GM23248 (cell line): Measurements from ENCODE around the gene KL. TPM values are rescaled to one million over a fixed set of nuclear protein-coding genes. Genes with fewer than 3 reads are reported as not detected.

ENCODE experiments used
- DNase-seq: peaks from one replicate; pipeline ENCODE4 v3.0.0-alpha.2; 2015
- H2AFZ ChIP-seq: fragments of 200-600 bp; sonication (generic); 2 replicates; pipeline ENCODE4 v1.6.1; 2016; ENCODE audit warnings: antibody characterized with exemption
- H3F3A ChIP-seq: fragments of 200-600 bp; sonication (generic); 2 replicates; pipeline ENCODE4 v1.6.1; 2016; ENCODE audit warnings: mild to moderate bottlenecking, antibody characterized with exemption, mixed run types; ENCODE audit not compliant: insufficient read depth
- H3K27ac ChIP-seq: fragments of 200-600 bp; sonication (generic); 2 replicates; pipeline ENCODE4 v1.5.1; 2016; ENCODE audit warnings: mild to moderate bottlenecking
- H3K27me3 ChIP-seq: fragments of 200-600 bp; sonication (generic); replicated peaks from 2 replicates; pipeline ENCODE4 v1.6.1; 2016; ENCODE audit warnings: mild to moderate bottlenecking; ENCODE audit not compliant: insufficient read depth
- H3K36me3 ChIP-seq: fragments of 200-600 bp; sonication (generic); 2 replicates; pipeline ENCODE4 v1.6.1; 2016; ENCODE audit warnings: low read depth, mild to moderate bottlenecking
- H3K4me1 ChIP-seq: fragments of 200-600 bp; sonication (generic); 2 replicates; pipeline ENCODE4 v1.6.1; 2016; ENCODE audit warnings: mild to moderate bottlenecking; ENCODE audit not compliant: insufficient read depth
- H3K4me2 ChIP-seq: fragments of 200-600 bp; sonication (generic); one replicate; pipeline ENCODE4 v1.6.1; 2016; ENCODE audit warnings: mild to moderate bottlenecking; ENCODE audit not compliant: unreplicated experiment
- H3K4me3 ChIP-seq: fragments of 200-600 bp; sonication (generic); 2 replicates; pipeline ENCODE4 v1.5.1; 2016; ENCODE audit warnings: mild to moderate bottlenecking
- H3K79me2 ChIP-seq: fragments of 200-600 bp; sonication (generic); 2 replicates; pipeline ENCODE4 v1.6.1; 2016; ENCODE audit warnings: mild to moderate bottlenecking; ENCODE audit not compliant: insufficient read depth
- H3K9ac ChIP-seq: fragments of 200-600 bp; sonication (generic); 2 replicates; pipeline ENCODE4 v1.6.1; 2016; ENCODE audit warnings: mild to moderate bottlenecking
- H3K9me2 ChIP-seq: fragments of 200-600 bp; sonication (generic); 2 replicates; pipeline ENCODE4 v1.6.1; 2016; ENCODE audit warnings: mixed run types, mild to moderate bottlenecking, moderate library complexity; ENCODE audit not compliant: insufficient read depth
- H3K9me3 ChIP-seq: fragments of 200-600 bp; sonication (generic); one replicate; pipeline ENCODE4 v1.6.1; 2017; ENCODE audit warnings: low read depth
- H4K20me1 ChIP-seq: fragments of 200-600 bp; sonication (generic); 2 replicates; pipeline ENCODE4 v1.6.0; 2016; ENCODE audit not compliant: insufficient read depth
- EZH2 ChIP-seq: fragments of 200-600 bp; sonication (generic); IDR thresholded peaks from 2 replicates; pipeline ENCODE4 v1.6.1; 2018; ENCODE audit warnings: antibody characterized with exemption, mild to moderate bottlenecking; ENCODE audit not compliant: insufficient read depth, poor library complexity, severe bottlenecking
- EZH2phosphoT487 ChIP-seq: fragments of 200-600 bp; sonication (generic); IDR thresholded peaks from 2 replicates; pipeline ENCODE4 v1.6.1; 2018; ENCODE audit warnings: antibody characterized with exemption, moderate library complexity, mild to moderate bottlenecking, low read depth; ENCODE audit not compliant: insufficient read depth
- WGBS, 2 experiments: methylation state at CpG; one replicate each; pipeline ENCODE4 v1.1.6; 2015 to 2017; ENCODE audit warnings: low lambda C conversion rate in 2 of 2, low coverage in 1 of 2; ENCODE audit errors: missing lambda C conversion rate in 2 of 2; 5-methylcytosine and 5-hydroxymethylcytosine counted together
- in situ Hi-C: fragments of 300-500 bp; cut with MboI; formaldehyde crosslinking; loops from 2 replicates; pipeline ENCODE4 v1.15.0; 2020
- polyA plus RNA-seq: library from polyadenylated mRNA; unstranded; fragments of >200 nt; fragmentation: Nextera tagmentation; extraction: Ambion mirVana; gene quantifications from 2 replicates; pipeline ENCODE4 v1.2.1, GENCODE V29; 2016
- total RNA-seq: library from RNA; depleted of rRNA; stranded (reverse); fragments of >200 nt; shearing (Covaris generic); gene quantifications from 2 replicates; pipeline ENCODE4 v1.2.3, GENCODE V29; 2014

Gene KL
- total and polyA plus RNA-seq, 2 experiments from 2014 or later: 0.22 TPM; not detected in 1

GRCh38 chr13:33100886-33101285, 84.7 kb downstream of the KL start:
- in situ Hi-C loops: no loop called here

GRCh38 chr13:33101835-33102234, 85.6 kb downstream of the KL start:
- Histone ChIP-seq H4K20me1 (no peaks in the 10 kb centered on the region), H3K9me2 (no peaks in the 10 kb centered on the region), H3K9ac (no peak overlapping the region), H3K27me3 (no peaks in the 10 kb centered on the region), H3F3A (peaks cover 34% of the 10 kb centered on the region), H3K4me3 (no peak overlapping the region), H3K36me3 (peaks cover 29% of the 10 kb centered on the region), H3K27ac (no peak overlapping the region), H3K79me2 (no peaks in the 10 kb centered on the region), H2AFZ (no peak overlapping the region), H3K4me1 (no peaks in the 10 kb centered on the region), H3K9me3 (no peaks in the 10 kb centered on the region), H3K4me2 (no peak overlapping the region)
- TF ChIP-seq EZH2phosphoT487 (no peak), EZH2 (no peak)
- DNase-seq: no peak
- 97 to 100% methylated on average over 2 of the region's 2 CpGs for WGBS, 2 experiments
- in situ Hi-C loops: no loop called here

More at GRCh38 chr13:33100886-33101285, 84.7 kb downstream of the KL start:
- H3K9me3 ChIP-seq: no peaks in the 10 kb centered on the region
- no peaks in the 10 kb centered on the region for H4K20me1 ChIP-seq
- H3K79me2 ChIP-seq: no peaks in the 10 kb centered on the region
- H3K27ac ChIP-seq: no peak overlapping the region
- no peak overlapping the region for H3K4me2 ChIP-seq
- peaks cover 23% of the 10 kb centered on the region for H3K36me3 ChIP-seq
- H3K27me3 ChIP-seq: no peaks in the 10 kb centered on the region
- no peak for DNase-seq
- no peak overlapping the region for H3K4me3 ChIP-seq
- TF ChIP-seq EZH2: no peak
- TF ChIP-seq EZH2phosphoT487: no peak
- H3F3A ChIP-seq: peaks cover 34% of the 10 kb centered on the region
- H3K9ac ChIP-seq: no peak overlapping the region
- H3K4me1 ChIP-seq: no peaks in the 10 kb centered on the region
- WGBS, 2 experiments: 73 to 80% methylated on average over 3 of the region's 3 CpGs
- H3K9me2 ChIP-seq: no peaks in the 10 kb centered on the region
- H2AFZ ChIP-seq: no peak overlapping the region

GRCh38 chr13:33103457-33103856, 87.2 kb downstream of the KL start:
- Histone ChIP-seq H3F3A (peaks cover 34% of the 10 kb centered on the region), H2AFZ (no peak overlapping the region), H3K27ac (no peak overlapping the region), H3K4me2 (no peak overlapping the region), H3K9me2 (no peaks in the 10 kb centered on the region), H3K27me3 (no peaks in the 10 kb centered on the region), H3K9me3 (no peaks in the 10 kb centered on the region), H3K79me2 (no peaks in the 10 kb centered on the region), H4K20me1 (no peaks in the 10 kb centered on the region), H3K36me3 (peaks cover 33% of the 10 kb centered on the region), H3K4me1 (peaks cover 4% of the 10 kb centered on the region), H3K9ac (no peak overlapping the region), H3K4me3 (no peak overlapping the region)
- TF ChIP-seq EZH2phosphoT487 (no peak), EZH2 (no peak)
- DNase-seq: no peak
- 95 to 99% methylated on average over 4 of the region's 4 CpGs for WGBS, 2 experiments
- in situ Hi-C loops: no loop called here

- no peaks in the 10 kb centered on the region for H3K79me2 ChIP-seq
- H3K27me3 ChIP-seq: no peaks in the 10 kb centered on the region
- H4K20me1 ChIP-seq: no peaks in the 10 kb centered on the region
- 90 to 91% methylated on average over 9 of the region's 9 CpGs for WGBS, 2 experiments
- no peak overlapping the region for H3K4me3 ChIP-seq
- H3K9me3 ChIP-seq: no peaks in the 10 kb centered on the region
- H3K4me2 ChIP-seq: no peak overlapping the region
- DNase-seq: no peak
- no peak overlapping the region for H2AFZ ChIP-seq
- in situ Hi-C loops: no loop called here
- TF ChIP-seq EZH2 (no peak), EZH2phosphoT487 (no peak)
- H3F3A ChIP-seq: peaks cover 52% of the 10 kb centered on the region
- H3K9me2 ChIP-seq: no peaks in the 10 kb centered on the region
- H3K27ac ChIP-seq: no peak overlapping the region
- H3K4me1 ChIP-seq: peaks cover 25% of the 10 kb centered on the region
- H3K36me3 ChIP-seq: peaks cover 36% of the 10 kb centered on the region
- H3K9ac ChIP-seq: no peak overlapping the region
Observed at GRCh38 chr13:33105387-33106005, 89.3 kb downstream of the KL start.
